Non-pigmented ciliary epithelial cell (primary cell): ENCODE data around the gene SLC7A8.
"Not testable (repeated sequence)": the region's sequence is repeated elsewhere in the genome, so short reads cannot be mapped to it uniquely, and the experiment has no call there.

Source experiments
- DNase-seq: peaks from one replicate; pipeline ENCODE4 v3.0.0-alpha.2; 2010; ENCODE audit warnings: low read depth

Gene SLC7A8

DNA sequence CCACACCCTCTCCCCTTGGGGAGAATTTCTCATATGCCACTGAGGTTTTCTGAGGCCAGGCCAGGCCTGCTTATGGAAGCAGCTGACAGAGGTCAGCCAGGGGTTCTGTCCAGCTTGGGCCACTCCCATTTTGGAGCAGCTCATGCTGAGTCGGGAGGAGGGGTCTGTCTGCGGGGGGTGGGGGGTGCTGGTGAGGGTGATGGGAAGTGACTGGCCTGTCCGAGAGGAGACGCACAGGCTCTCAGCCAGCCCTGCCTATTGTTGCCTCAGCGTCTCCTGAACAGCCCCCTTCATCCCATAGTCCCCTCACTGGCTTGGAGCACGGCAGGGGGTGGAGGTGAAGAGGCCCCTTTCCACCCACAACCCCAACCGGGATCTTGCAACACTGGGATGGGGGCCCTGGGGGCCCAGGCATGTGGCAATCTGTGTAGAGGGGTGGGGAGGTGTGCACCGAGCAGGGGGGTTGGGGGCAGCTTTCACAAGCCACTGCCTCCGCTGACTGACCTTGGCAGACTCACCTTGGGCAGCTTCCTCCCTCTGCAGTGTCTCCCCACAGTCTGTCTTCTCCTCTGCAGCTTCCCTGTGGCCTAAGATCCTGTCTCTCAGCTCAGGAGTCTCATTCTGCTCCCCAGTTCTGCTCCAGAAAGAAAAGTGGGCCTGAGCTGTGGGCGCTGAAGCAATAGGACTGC is 69.9 kb downstream of the SLC7A8 start:
- no peak for DNase-seq

DNA sequence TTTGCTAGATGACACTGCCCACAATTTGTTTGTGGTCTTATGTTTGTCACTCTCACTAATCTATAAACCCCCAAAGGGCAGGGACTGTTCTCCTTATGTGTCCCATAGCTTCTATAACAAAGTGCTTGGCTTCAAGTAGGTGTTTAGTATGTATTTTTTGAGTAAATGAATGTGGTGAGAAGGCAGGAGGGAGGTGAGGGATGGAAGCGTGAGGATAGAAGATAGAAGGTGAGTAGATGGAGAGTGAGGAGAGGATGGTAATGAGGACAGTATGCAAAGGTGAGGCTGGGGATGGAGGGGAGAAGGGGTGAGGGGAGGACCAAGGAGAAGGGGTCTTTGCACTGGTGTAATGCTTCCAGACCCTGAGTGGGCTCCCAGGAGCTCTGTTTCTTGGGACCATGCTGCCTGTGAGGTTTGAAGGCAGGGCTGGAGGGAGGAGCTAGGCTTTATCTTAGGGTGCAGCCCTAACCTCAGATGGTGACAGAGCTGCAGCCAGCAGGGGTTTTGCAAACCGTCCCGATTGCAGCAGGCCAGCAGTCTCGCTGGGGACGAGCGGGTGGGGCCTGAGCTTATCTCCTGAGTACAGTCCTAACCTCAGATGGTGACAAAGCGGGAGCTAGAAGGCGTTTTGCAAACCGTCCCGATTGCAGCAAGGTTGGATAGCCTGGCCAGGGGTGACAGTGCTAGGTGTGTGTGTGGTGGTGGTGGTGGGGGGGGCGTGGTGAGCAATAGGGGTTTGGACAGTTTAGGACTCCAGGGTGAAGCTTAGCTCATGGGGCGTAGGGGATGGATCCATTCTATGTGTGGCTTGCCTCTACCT is 70.9 kb downstream of the SLC7A8 start:
- DNase-seq, result no peak

DNA sequence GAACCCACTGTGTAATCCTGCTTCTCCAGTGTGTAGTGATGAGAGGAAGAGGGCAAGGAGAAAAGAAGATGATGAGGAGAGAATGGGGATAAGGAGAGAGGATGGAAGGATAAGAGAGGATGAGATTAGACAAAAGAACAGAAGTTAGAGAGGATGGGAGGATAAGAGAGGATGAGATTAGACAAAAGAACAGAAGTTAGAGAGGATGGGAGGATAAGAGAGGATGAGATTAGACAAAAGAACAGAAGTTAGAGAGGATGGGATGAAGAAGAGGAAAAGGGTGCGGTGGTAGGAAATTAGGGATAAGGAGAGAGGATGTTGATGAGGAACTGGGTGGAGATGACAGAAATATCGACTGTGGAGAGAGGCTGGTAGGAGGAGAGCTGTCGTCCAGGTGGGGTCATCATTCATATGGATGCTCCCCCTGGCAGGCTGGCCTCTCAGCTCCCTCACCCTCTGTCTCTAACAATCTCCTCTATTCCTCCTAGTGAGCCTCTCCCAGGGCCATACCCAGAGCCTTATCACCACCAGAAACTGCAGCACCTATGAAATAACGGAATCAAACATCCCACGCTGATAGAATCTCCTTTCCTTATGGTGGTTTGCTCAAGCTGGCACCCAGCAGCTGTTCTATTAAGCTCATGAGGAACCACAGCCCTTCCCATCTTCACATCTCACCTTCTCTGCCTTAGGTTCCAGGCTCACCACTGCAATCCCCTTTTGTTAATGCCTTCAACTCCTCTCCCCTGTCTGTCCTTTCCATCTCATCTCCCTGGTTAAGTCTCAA is 72.7 kb downstream of the SLC7A8 start:
- no peak for DNase-seq

DNA sequence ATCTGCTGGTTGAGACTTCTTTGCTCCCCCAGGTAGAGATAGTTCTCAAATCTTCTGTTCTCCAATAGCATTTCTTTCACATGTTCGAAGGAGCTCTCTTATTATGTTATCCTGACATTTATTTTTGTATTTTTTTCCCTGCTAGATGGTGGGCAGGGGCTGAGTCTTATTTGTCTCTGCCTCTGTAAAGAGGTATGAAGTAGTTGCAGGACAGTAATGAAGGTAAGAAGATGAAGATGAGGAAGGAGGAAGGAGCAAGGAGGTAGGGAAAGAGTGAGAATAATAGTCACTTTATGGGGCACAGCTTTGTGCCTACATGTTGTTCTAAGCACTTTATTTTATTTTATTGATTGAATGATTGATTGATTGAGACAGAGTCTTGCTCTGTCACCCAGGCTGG is 73.7 kb downstream of the SLC7A8 start:
- no peak for DNase-seq

DNA sequence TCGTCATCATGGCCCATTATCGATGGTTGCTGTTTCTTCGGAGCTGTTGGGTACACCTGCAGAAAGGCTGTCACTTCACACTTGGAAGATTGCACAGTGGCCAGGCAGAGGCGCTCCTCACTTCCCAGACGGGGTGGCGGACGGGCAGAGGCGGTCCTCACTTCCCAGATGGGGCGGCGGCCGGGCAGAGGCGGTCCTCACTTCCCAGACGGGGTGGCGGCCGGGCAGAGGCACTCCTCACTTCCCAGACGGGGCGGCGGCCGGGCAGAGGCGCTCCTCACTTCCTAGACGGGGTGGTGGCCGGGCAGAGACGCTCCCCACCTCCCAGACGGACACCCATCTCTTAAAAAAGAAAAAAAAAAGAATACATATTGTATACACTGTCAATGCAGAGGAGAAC is 75.3 kb downstream of the SLC7A8 start:
- not testable (repeated sequence) for DNase-seq

DNA sequence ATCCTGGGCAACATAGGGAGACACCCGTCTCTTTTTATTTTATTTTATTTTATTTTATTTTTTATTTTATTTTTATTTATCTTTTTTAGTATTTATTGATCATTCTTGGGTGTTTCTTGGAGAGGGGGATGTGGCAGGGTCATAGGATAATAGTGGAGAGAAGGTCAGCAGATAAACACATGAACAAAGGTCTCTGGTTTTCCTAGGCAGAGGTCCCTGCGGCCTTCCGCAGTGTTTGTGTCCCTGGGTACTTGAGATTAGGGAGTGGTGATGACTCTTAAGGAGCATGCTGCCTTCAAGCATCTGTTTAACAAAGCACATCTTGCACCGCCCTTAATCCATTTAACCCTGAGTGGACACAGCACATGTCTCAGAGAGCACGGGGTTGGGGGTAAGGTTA is 75.8 kb downstream of the SLC7A8 start:
- not testable (repeated sequence) for DNase-seq

DNA sequence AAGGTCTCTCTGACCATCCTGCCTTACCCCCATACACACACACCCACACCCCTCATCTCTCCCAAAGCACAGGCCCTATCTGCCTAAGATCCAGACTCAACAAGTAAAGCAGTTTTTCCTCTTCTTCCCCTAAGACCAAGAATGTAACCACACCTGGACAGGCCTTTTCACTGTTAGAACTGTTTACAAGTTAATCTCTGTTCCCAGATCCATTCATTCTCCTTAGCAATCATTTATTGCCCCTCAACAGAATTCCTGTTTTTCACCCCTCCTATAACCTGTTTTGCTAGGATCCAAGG is 76.8 kb downstream of the SLC7A8 start:
- DNase-seq, result no peak

DNA sequence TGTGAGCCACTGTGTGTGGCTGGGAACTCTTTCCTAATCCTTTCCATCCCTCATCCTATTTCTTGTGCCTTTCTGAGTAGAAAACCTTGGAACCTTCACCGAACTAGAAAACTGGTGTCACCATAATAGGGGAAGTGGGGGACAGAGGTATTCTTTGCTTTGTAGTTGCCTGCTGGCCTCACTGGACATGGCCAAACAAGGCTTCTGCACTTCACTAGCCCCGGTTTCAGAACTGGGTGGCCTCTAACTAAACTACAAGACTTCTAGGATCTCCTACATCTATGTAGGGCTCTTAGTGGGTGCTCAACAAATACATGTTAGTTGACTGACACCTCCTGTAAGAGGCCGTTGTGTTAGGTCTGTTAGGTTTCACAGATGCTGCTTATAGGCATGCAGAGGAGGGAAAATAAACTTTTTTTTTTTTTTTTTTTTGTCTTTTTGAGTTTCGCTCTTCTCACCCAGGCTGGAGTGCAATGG is 78.1 kb downstream of the SLC7A8 start:
- DNase-seq, result no peak

DNA sequence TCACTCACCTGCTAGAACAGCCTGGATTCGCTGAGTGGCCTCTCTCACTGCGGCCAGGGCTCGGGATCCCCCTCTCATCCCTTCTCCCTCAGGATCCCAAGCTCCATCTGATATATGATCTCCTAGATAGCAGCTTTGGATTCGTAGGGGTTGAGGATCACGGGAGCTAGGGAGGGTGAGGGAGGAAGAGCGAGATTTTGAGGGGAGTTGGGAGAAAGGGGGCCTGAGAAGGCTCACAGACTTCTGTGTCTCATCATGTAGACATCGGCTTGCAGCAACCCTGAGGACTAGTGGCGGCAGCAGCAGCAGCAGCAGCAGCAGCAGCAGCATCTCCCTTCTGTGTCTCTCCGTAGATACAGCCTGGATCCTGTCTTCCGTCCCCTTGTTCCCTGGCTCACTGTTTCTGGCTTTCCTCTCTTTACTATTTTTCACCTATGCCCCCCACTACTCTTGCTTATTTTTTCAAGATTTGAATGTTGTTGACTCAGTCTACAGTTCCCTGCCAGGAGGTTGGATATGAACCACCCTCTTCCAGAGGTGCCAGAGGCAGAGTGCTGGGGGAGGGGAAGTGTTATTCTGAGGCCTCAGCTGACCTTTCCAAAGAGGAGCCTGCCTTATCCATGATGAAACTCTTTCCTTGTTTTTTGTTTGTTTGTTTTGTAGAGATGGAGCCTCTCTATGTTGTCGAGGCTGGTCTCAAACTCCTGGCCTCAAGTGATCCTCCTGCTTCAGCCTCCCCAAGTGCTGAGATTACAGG is 78.7 kb downstream of the SLC7A8 start, which contains the start of gene CIROP:
Gene CIROP, minus strand, starts transcription at position 399 of the 757 bp plus-strand sequence. Its CDS starts 69 bp downstream, at position 330.
- no peak for DNase-seq

DNA sequence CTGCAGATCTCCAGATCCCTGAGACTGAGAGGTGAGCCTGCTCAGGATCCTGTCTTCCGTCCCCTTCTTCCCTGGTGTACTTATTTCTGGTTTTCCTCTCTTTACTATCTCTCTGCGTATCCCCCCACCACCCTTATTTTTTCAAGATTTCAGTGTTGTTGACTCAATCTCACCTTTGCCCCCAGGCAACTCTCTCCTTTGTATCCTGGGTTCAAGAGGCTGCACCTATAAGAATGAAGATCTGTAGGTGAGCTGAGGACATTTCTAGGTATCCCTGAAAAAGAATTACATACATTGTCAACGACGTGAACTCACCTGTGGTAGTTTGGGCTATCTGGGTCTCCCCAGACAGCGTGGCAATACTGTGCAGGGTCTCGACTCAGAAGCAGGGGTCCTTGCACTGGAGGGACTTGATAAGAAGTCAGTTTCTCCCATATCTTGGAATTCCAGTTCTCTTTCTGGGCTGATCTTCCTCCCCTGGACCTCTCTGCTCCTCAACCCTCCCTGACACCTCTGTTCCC is 79.3 kb downstream of the SLC7A8 start:
- DNase-seq, result no peak

DNA sequence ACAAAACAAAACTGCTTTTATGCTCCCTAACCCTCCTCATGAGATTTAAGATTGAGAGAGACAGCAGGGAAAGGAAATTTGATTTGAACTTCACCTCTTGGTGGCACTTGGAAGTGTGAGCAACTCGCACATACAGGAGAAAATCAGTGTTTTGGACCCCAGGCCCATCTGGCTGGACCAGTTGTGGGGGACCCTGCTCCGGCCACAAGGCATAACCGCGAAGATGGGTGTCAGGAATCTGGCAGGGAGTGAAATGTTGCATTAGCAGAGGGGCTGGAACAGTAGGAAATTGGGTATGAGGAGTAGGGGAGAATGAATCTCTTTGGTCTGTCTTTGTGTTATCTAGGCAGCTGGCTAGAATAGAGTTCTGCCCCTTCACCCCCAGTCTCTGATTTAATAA is 79.9 kb downstream of the SLC7A8 start:
- DNase-seq, result no peak

DNA sequence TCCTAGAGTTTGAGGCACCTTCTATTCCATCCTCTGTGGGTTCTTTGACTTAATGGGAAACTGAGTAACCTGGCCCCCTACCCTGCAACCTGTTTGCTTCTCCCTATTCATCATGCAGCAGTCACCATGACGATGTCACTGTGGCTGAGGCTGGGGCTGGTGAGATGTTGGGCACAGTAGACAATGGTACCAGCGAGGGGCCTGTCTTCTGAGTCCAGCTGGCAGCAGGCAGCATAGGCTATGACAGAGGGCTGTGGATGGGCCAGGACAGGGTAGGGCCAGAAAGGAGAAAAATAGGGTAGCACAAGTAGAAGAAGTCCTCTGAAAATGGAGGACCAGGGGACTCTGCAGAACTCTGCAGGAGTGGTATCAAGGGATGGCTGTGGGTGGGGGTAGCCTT is 80.7 kb downstream of the SLC7A8 start:
- no peak for DNase-seq

DNA sequence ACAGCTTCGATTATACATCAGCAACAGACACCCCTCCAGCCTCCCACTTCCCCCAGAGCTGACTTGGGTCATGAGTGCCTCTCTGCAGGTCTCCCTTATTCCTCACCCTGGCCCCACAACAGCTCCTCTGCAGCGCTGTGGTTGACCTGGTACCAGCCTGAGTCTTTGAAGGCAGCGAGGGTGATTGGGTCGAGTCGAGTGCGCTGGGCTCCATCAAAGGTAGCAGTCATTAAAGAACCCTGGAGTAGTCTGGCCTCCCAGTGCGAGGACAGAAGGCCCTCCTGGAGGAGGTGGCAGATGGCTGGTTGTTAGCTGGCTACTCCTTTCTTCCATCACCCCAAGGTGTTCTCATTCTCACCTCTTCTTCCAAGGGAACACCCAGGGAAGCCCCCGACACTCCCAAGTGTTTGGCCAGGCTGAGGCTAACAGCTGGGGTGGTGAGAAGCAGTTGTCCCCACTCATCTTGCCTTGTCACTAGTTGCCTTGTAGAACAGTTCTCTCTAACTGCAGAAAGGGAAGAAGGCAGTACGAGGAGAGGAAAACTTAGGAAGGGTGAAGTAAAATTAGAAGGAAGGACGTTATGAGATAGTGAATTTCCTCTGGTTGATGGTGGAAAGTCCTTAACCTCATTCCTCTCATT is 81.4 kb downstream of the SLC7A8 start:
- no peak for DNase-seq

DNA sequence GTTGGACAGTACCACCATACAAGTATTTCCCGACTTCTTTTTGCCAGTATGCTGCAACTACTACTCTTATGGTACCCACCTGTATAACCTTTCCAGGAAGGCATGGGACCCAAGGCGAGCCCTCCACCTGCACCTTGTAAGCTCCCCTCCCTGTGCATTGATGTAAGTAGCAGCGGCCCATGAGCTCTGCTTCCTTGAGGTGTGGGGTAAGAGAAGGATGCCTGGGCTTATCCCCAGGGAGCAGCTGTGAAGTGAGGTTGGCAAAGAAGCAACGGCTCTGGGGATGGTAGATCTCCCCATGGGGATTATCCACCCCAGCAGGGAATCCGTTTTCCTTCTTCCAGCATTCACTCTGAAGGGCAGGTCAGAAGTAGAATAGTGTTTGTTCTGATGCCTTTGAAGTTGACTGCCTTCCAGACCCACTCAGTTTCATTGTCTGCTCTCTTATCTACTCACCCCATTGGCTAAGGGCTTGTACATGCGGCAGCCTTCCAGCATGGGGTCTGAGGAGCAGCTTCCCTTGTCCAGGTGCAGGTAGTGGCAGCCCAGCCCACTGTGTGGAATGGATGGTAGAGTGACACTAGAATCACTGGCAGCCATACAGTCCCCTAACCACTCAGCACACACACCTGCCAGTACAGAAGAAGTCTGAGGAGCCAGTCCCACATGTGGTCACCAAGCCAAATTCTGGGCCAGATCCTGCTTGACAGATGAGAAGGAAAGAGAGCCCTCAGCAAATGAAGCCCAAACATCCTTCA is 82.1 kb downstream of the SLC7A8 start:
- no peak for DNase-seq

DNA sequence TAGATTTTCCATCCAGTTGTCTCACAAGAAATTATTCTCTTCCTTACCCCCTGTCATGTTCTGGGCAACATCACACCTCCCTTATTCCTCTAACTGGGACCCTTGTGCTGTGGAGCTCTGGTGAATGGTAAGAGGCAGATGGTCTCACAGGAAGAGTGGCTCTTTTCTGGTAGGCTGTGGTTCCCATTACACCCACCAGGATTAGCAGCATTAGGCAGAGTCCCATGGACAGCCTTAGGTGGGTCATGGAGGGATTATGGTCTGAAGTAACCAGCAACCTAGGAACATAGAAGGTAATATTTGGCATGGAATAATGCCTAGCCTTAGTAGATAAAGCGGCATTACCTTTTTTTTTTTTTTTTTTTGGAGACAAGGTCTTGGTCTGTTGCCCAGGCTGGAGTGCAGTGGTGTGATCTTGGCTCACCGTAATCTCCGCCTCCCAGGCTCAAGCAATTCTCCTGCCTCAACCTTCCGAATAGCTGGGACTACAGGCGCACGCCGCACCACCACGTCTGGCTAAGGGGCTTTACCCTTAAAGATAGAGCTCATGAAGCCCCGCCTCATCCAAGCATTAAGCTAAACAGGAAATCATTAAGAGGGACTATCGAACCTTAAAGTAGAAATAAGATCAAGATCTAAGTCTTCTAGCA is 84.1 kb downstream of the SLC7A8 start:
- DNase-seq, result no peak

DNA sequence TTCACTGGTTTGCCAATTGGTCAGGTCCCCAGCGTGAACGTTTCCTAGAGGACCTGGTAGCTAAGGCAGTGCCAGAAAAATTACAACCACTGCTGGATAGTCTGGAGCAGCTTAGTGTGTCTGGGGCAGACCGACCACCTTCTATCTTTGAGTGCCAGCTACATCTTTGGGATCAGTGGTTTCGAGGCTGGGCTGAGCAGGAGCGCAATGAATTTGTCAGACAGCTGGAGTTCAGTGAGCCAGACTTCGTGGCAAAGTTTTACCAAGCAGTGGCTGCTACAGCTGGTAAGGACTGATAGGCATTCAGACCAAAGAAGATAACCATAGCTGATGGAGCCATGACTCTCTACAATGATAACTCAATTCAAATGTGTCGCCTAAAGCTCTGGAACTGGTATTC is 85.7 kb downstream of the SLC7A8 start:
- DNase-seq, result no peak

DNA sequence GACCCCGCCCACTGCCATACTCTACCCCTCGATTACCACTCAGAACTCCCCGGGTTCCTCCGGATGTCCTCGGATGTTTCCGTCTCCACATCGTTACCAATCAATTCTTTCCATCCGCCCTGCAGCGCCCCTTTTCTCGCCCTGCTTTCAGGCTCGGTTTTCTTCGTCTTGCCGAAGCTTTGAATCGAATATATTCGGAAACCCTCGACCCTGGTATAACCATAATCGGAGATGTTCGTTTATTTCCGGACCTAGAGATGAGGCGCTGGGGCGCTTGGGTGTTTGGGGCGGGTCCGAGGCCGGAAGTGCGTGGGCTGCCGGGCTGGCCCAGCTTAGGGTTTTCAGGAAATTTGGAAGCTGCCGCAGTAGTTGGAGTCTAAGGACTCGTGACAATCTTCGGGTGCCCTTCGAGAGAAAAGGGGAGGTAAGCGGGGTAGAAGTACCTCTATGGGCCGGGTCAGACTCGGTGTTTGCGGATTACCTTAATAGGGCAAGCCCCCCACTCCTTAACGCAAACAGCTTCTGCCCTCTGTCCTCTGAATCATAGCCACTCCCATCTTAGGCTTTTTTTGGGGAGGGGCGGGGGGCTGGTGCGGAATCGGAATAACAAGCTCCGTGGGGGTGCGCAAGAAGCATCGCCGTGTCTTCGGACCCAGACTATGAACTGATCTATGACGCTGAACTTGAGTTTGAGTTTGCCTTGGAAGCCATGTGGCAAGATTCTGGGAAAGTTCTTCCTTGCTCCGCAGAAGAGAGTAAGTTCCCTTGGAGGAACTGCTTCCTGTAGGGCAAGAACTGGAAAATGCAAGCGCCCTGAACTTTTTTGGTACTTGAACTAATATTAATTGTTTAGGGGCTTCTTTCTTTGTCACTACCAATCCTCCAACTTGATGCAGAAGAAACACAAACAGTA is 88.0 kb downstream of the SLC7A8 start, which contains the start of gene C14orf119:
Gene C14orf119, plus strand, starts transcription at position 310 of the 913 bp plus-strand sequence. CDS start 2,154 bp downstream, outside the sequence.
- peak; percentile 96 for DNase-seq

DNA sequence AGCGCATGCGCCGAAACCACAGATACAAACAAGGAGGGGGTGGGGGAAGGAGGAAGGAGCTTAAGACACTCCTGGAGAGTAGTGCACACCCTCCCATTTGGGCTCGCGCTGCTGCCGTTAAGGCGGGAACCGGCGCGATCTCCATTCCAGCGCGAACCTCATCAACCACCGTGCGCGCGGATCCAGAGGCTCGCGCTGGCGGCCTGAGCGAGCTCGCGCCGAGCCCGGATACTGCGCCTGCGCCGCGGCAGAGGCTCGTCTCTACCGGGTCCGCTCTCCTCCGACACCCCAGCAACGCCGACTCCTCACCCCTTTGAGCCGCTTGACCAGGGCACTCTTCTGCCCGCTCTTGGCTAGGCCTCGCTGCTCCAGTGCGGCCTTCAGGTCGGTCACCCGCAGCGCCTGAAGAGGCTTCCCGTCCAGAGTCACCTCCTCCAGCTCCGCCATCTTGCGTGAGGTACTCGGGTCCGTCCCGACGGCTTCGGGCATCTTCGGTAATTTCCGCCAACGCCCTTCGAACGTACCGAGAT is 88.7 kb downstream of the SLC7A8 start, which contains the start of gene ACIN1:
Gene ACIN1, minus strand, starts transcription at position 471 of the 530 bp plus-strand sequence. Its CDS starts 24 bp downstream, at position 447.
- no peak for DNase-seq
